WI38 (cell line): ENCODE results near the gene MDH1.

Source experiments
- H3K4me3 ChIP-seq: 2 replicates; pipeline ENCODE4 v1.5.1; 2011; ENCODE audit warnings: low read depth, mild to moderate bottlenecking, control low read depth, low read length
- TF ChIP-seq, protein P1 (sequence below): IDR thresholded peaks from 2 replicates; pipeline ENCODE4 v1.5.1; 2012; ENCODE audit warnings: low read depth, mild to moderate bottlenecking, control low read depth, low read length

Gene MDH1

DNA sequence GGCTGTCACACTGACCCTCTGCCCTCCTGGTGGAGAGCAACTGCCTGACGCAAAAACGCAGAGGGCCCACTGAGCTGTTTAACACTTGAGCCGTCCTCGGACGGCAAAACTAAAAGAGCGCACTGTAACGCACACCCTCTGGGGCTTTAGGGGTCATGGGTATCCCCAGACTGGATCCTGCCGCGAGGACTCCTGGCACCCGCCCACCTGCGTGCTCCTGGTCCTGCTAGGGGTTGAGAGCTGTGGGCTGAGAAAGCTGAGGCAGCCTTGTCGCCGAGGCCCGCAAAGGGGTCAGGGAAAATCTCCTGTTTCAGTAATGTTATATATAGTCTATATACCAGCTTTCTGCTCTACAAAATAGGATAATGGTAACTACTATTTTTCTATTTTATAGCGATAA, 39.1 kb downstream of the MDH1 start:
- no peak overlapping the region for H3K4me3 ChIP-seq
- TF ChIP-seq, protein P1, sequence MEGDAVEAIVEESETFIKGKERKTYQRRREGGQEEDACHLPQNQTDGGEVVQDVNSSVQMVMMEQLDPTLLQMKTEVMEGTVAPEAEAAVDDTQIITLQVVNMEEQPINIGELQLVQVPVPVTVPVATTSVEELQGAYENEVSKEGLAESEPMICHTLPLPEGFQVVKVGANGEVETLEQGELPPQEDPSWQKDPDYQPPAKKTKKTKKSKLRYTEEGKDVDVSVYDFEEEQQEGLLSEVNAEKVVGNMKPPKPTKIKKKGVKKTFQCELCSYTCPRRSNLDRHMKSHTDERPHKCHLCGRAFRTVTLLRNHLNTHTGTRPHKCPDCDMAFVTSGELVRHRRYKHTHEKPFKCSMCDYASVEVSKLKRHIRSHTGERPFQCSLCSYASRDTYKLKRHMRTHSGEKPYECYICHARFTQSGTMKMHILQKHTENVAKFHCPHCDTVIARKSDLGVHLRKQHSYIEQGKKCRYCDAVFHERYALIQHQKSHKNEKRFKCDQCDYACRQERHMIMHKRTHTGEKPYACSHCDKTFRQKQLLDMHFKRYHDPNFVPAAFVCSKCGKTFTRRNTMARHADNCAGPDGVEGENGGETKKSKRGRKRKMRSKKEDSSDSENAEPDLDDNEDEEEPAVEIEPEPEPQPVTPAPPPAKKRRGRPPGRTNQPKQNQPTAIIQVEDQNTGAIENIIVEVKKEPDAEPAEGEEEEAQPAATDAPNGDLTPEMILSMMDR = no peak

DNA sequence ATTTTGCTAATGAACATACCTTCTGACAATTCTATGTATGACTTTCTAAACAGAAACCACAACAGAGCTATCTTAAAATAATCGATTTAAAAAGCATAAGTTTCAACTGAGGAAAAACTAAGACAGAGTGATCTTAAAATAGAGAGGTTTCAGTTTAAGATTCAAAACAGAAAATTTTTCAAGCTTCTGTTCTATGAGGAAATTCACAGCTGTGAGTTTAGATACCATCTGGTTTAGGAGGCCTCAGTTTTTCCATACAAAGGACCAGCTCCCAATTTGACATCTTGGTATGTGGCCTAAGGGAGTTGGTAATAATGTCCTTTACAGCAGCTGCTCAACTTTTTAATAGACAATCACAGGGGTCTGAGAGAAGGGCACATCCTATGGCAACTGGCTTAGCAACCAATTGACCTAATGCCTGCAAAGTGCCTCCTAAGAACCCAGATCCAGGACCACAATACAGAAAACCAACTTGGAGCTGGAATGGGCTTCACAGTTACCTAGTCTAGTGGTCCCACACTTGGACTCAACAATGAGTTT, 39.7 kb downstream of the MDH1 start:
- H3K4me3 ChIP-seq = no peak overlapping the region
- TF ChIP-seq, protein P1 = no peak

DNA sequence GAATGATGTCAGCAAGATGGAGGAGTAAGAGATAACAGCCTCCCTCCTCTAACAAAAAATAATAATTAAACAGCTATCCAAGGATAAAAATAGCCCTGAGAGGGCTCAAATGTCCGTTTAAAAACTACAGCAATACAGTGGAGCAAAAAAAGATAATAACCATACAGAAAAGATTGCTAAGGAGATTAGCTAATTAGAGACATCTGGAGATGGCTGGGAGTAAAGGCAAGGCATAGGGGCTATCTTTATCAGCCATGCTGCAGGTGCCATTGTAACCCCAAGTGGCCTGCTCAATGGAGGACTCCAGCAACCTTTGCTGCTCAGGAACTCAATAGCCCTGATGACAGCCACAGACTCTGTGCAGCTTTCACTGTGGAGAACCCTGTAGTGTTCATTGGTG, 42.7 kb downstream of the MDH1 start:
- TF ChIP-seq, protein P1 = no peak

DNA sequence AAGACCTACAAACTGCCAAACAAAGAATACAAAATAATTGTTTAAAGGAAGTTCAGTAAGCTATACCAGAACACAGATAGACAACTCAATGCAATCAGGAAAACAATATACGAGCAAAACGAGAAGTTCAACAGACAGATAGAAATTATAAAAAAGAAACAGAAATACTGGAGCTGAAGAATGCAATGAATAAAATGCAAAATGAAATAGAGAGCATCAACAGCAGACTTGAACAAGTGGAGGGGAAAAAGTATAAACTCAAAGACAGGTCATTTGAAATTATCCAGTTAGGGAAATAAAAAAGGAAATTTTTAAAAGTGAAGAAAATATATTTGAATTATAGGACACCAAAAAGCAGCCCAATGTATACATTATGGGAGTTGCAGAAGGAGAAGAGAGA, 43.6 kb downstream of the MDH1 start:
- TF ChIP-seq, protein P1 = no peak
- H3K4me3 ChIP-seq = no peak overlapping the region

More for the DNA sequence above, 42.7 kb downstream of the MDH1 start:
- no peak overlapping the region for H3K4me3 ChIP-seq

DNA sequence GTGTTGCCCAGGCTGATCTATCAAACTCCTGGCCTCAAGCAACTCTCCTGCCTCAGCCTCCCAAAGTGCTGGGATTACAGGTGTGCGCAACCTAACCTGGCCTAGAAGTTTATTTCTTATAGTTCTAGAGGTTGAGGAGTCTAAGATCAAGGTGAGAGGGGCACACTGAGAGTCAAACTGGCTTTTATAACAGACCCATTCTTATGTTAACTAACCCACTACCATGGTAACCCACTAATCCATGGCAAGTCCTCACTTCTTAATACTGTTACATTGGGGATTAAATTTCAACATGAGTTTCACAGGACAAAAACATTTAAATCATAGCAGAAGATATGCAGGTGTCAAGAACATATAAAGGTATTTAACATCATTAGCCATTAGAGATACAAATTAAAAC, 50.6 kb downstream of the MDH1 start:
- H3K4me3 ChIP-seq = no peak overlapping the region
- TF ChIP-seq, protein P1 = no peak

DNA sequence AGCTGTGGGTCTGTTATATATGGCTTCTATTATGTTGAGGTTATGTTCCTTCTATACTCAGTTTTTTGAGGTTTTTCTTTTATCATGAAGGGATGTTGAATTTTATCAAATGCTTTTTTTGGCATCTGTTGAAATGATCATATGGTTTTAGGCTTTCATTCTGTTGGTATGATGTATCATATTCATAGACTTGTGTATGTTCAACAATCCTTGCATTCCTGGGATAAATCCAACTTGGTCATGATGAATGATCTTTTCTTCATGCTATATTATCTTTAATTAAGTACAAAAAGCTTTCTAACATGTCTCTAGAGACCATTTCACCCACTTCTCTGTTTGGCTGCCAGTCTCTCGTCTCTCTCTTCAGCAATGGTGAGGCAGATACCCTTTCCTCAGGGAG, 54.2 kb downstream of the MDH1 start:
- no peak overlapping the region for H3K4me3 ChIP-seq
- TF ChIP-seq, protein P1 = no peak

DNA sequence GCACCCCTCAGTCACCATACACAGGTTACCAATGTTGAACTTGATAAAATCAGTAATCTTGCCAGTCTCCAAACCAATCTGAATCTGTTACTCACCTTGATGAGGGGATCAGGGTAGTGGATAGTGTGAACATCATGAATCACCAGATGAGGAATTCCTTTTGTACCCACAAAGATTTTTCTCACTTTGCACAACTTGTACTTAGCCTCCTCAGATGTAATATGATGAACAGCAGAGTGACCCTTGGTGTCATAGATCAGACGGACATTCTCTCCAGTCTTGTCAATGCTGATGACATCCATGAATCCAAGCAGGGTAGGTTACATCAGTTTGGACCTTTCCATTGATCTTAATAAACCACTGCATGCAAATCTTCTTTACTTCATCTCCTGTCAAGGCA, 54.7 kb downstream of the MDH1 start:
- TF ChIP-seq, protein P1 = no peak
- H3K4me3 ChIP-seq = no peak overlapping the region
